ENCODE data around the gene SLC49A4.

GRCh38 chr3:122803977-122804376 is 9.1 kb downstream of the SLC49A4 start:
- TF ChIP-seq CTCF (IDR thresholded peaks at IDR 0.05) = no peak
- no peak for TF ChIP-seq POLR2A (IDR thresholded peaks at IDR 0.05)

Data from testis (tissue), 2 donors.